Smooth muscle cell (in vitro differentiated cells): ENCODE results near the gene GYS1. TPM values are rescaled to one million over a fixed set of nuclear protein-coding genes. Genes with fewer than 3 reads are reported as not detected.

Experiments
- DNase-seq: peaks from one replicate; lab custom pipeline; 2025; ENCODE audit not compliant: unreplicated experiment; lab: John Stamatoyannopoulos, UW
- H2AFZ ChIP-seq: fragments of 200-600 bp; sonication (generic); 2 replicates; pipeline ENCODE4 v1.6.0; 2016; ENCODE audit warnings: antibody characterized with exemption, low read depth, mild to moderate bottlenecking
- H3F3A ChIP-seq: fragments of 200-600 bp; sonication (generic); 2 replicates; pipeline ENCODE4 v1.6.0; 2017; ENCODE audit warnings: antibody characterized with exemption, low read depth
- H3K27ac ChIP-seq: fragments of 200-600 bp; sonication (generic); 2 replicates; pipeline ENCODE4 v1.5.1; 2016; ENCODE audit warnings: low read depth, mild to moderate bottlenecking
- H3K27me3 ChIP-seq: fragments of 200-600 bp; sonication (generic); 2 replicates; pipeline ENCODE4 v1.6.1; 2016; ENCODE audit warnings: low read depth, mild to moderate bottlenecking
- H3K36me3 ChIP-seq: fragments of 200-600 bp; sonication (generic); 2 replicates; pipeline ENCODE4 v1.5.1; 2016; ENCODE audit warnings: low read depth
- H3K4me1 ChIP-seq: fragments of 200-600 bp; sonication (generic); 2 replicates; pipeline ENCODE4 v1.5.1; 2016; ENCODE audit warnings: low read depth
- H3K4me2 ChIP-seq: fragments of 200-600 bp; sonication (generic); 2 replicates; pipeline ENCODE4 v1.6.0; 2016; ENCODE audit warnings: mild to moderate bottlenecking
- H3K4me3 ChIP-seq: fragments of 200-600 bp; sonication (generic); 2 replicates; pipeline ENCODE4 v1.5.1; 2016; ENCODE audit warnings: mild to moderate bottlenecking
- H3K79me2 ChIP-seq: fragments of 200-600 bp; sonication (generic); 2 replicates; pipeline ENCODE4 v1.6.0; 2016; ENCODE audit warnings: low read depth, mild to moderate bottlenecking
- H3K9ac ChIP-seq: fragments of 200-600 bp; sonication (generic); 2 replicates; pipeline ENCODE4 v1.6.0; 2016; ENCODE audit warnings: low read depth
- H3K9me3 ChIP-seq: fragments of 200-600 bp; sonication (generic); replicated peaks from 2 replicates; pipeline ENCODE4 v1.5.1; 2016; ENCODE audit warnings: low read depth
- H4K20me1 ChIP-seq: fragments of 200-600 bp; sonication (generic); 2 replicates; pipeline ENCODE4 v1.6.0; 2016; ENCODE audit warnings: low read depth
- WGBS: methylation state at CpG from one replicate; pipeline ENCODE4 v1.1.7; 2016; ENCODE audit warnings: low lambda C conversion rate; 5-methylcytosine and 5-hydroxymethylcytosine counted together
- polyA plus RNA-seq: library from polyadenylated mRNA; unstranded; fragments of >200 nt; fragmentation: Nextera tagmentation; extraction: Ambion mirVana; gene quantifications from 2 replicates; pipeline ENCODE4 v1.2.1, GENCODE V29; 2016
- total RNA-seq: library from RNA; depleted of rRNA; stranded (reverse); fragments of >200 nt; gene quantifications from 2 replicates; pipeline ENCODE4 v1.2.3, GENCODE V29; 2014
- TF ChIP-seq, protein P1 (sequence below): fragments of 200-600 bp; sonication (generic); IDR thresholded peaks from 2 replicates; pipeline ENCODE4 v1.5.1; 2017; ENCODE audit warnings: borderline replicate concordance, mild to moderate bottlenecking, antibody characterized with exemption; ENCODE audit not compliant: insufficient read depth, poor library complexity, severe bottlenecking

GYS1 gene
- total and polyA plus RNA-seq, 2 experiments from 2014 or later, result 58.1 to 82.6 TPM

DNA sequence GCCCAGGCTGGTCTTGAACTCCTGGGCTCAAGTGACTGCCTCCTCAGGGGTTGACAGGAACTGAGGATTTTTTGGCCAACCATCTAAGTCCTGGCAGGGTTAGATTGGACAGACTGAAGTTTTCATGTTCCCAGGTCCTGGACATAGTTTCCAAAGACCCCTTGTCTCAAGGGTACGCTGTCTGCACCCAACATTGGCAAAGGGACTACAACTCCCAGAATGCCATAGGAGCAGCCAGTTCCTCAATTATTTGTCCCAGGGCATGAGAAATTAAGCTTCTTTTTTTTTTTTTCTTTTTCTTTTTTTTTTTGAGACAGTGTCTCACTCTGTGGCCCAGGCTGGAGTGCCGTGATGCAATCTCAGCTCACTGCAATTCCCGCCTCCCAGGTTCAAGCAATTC, 6.9 kb downstream of the GYS1 start:
- Histone ChIP-seq H3K9ac (no peak overlapping the region), H3F3A (no peaks in the 10 kb centered on the region), H3K4me2 (no peak overlapping the region), H3K9me3 (no peaks in the 10 kb centered on the region), H4K20me1 (peaks cover 40% of the 10 kb centered on the region), H3K27ac (no peak overlapping the region), H3K27me3 (no peaks in the 10 kb centered on the region), H2AFZ (no peak overlapping the region), H3K4me3 (no peak overlapping the region), H3K36me3 (no peaks in the 10 kb centered on the region), H3K4me1 (peaks cover 2% of the 10 kb centered on the region), H3K79me2 (peaks cover 19% of the 10 kb centered on the region)
- TF ChIP-seq, protein P1, sequence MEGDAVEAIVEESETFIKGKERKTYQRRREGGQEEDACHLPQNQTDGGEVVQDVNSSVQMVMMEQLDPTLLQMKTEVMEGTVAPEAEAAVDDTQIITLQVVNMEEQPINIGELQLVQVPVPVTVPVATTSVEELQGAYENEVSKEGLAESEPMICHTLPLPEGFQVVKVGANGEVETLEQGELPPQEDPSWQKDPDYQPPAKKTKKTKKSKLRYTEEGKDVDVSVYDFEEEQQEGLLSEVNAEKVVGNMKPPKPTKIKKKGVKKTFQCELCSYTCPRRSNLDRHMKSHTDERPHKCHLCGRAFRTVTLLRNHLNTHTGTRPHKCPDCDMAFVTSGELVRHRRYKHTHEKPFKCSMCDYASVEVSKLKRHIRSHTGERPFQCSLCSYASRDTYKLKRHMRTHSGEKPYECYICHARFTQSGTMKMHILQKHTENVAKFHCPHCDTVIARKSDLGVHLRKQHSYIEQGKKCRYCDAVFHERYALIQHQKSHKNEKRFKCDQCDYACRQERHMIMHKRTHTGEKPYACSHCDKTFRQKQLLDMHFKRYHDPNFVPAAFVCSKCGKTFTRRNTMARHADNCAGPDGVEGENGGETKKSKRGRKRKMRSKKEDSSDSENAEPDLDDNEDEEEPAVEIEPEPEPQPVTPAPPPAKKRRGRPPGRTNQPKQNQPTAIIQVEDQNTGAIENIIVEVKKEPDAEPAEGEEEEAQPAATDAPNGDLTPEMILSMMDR, result no peak
- 93% methylated on average over 2 of the region's 3 CpGs for WGBS
- no peak for DNase-seq

DNA sequence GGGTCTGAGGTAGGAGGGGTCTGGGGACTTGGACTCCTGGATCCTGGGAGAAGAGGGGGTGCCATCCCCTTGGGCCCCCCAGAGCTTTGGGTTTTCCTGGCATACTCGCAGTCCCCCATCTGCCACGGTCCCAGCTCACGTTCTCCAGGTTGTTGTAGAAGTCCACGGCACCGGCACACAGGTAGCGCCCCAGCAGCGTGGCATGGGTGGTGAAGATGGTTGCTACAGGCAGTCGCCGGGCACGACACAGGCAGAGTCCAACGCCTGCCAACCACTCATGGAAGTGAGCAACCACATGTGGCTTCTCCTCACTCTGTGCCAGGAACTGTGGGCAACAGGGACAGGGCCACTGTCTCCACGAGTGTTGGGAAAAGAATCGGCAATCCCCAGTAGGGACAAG, 7.4 kb downstream of the GYS1 start:
- Histone ChIP-seq H3K4me2 (no peak overlapping the region), H2AFZ (no peak overlapping the region), H3F3A (no peaks in the 10 kb centered on the region), H3K79me2 (peaks cover 15% of the 10 kb centered on the region), H4K20me1 (peaks cover 35% of the 10 kb centered on the region), H3K36me3 (no peaks in the 10 kb centered on the region), H3K27ac (no peak overlapping the region), H3K4me3 (no peak overlapping the region), H3K27me3 (no peaks in the 10 kb centered on the region), H3K9ac (no peak overlapping the region), H3K9me3 (no peaks in the 10 kb centered on the region), H3K4me1 (no peaks in the 10 kb centered on the region)
- TF ChIP-seq, protein P1, result no peak
- DNase-seq, result no peak
- WGBS, result 99% methylated on average over 13 of the region's 13 CpGs

DNA sequence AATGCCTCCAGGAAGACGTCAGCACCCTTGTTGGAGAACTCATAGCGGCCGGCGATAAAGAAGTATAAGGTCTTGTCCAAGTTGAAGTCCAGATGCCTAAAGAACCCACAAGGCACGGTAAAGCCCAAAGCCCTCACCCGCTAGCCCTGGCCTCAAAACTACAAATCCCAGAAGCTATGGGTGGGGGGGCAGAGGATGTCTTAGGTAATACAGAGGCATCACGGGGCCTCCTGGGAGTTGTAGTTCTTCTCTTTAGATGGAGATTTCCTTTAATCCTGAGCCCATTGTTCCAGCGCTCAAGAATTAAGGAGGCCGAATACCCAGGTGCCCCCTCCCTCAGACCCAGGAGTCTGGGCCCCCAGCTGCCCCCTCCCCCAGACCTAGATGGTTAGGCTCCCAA, 10.8 kb downstream of the GYS1 start:
- Histone ChIP-seq H3K79me2 (no peaks in the 10 kb centered on the region), H3K27ac (no peak overlapping the region), H3K9me3 (no peaks in the 10 kb centered on the region), H3K9ac (no peak overlapping the region), H3K4me1 (no peaks in the 10 kb centered on the region), H3K4me2 (no peak overlapping the region), H4K20me1 (peaks cover 17% of the 10 kb centered on the region), H3K27me3 (no peaks in the 10 kb centered on the region), H2AFZ (no peak overlapping the region), H3K36me3 (no peaks in the 10 kb centered on the region), H3F3A (no peaks in the 10 kb centered on the region), H3K4me3 (no peak overlapping the region)
- DNase-seq, result no peak
- 94% methylated on average over 9 of the region's 9 CpGs for WGBS
- TF ChIP-seq, protein P1, result no peak

DNA sequence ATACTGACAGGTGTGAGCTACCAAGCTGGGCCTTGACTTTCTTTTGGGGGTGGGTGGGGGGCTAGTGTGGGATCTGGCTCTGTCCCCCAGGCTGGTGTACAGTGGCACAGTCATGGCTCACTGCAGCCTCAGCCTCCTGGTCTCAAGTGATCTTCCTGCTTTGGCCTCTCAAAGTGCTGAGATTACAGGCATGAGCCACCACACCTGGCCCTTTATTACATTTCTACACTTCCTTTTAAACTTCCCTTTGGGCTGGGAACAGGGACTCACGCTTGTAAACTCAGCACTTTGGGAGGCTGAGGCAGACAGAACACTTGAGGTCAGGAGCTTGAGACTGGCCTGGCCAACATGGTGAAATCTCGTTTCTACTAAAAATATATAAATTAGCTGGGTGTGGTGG, 16.0 kb downstream of the GYS1 start:
- no peaks in the 10 kb centered on the region for H3K4me1 ChIP-seq
- WGBS, result 95% methylated on average over 2 of the region's 2 CpGs

More for the DNA sequence above, 16.0 kb downstream of the GYS1 start:
- peaks cover 7% of the 10 kb centered on the region for H4K20me1 ChIP-seq
- no peaks in the 10 kb centered on the region for H3K27me3 ChIP-seq
- no peaks in the 10 kb centered on the region for H3K36me3 ChIP-seq
- no peaks in the 10 kb centered on the region for H3K79me2 ChIP-seq
- TF ChIP-seq, protein P1, result no peak
- no peak overlapping the region for H3K4me3 ChIP-seq
- no peak for DNase-seq
- no peak overlapping the region for H3K9ac ChIP-seq
- peaks cover 10% of the 10 kb centered on the region for H3F3A ChIP-seq
- H3K9me3 ChIP-seq, result no peaks in the 10 kb centered on the region
- H2AFZ ChIP-seq, result no peak overlapping the region
- no peak overlapping the region for H3K27ac ChIP-seq
- no peak overlapping the region for H3K4me2 ChIP-seq
